Lower lobe of right lung (tissue), 2 donors: ENCODE data around the gene OPN1LW. TPM values are rescaled to one million over a fixed set of nuclear protein-coding genes. Genes with fewer than 3 reads are reported as not detected.
"Not testable (repeated sequence)": the region's sequence is repeated elsewhere in the genome, so short reads cannot be mapped to it uniquely, and the experiment has no call there.

ENCODE experiments used
- ATAC-seq, 2 donors: fragments of 200-7000 bp; cut with Tn5 transposase; one replicate each; pipeline ENCODE4 v1.9.1; 2020 to 2022; ENCODE audit warnings: mild to moderate bottlenecking in 2 of 2, moderate library complexity in 2 of 2
- DNase-seq: peaks from one replicate; pipeline ENCODE4 v3.0.0-alpha.2; 2020
- H3K27ac ChIP-seq: fragments of 200-600 bp; one replicate; pipeline ENCODE4 v1.8.0; 2022
- H3K27me3 ChIP-seq: fragments of 200-600 bp; one replicate; pipeline ENCODE4 v1.8.0; 2022; ENCODE audit warnings: low read depth
- H3K36me3 ChIP-seq: fragments of 200-600 bp; one replicate; pipeline ENCODE4 v1.8.0; 2022; ENCODE audit warnings: mild to moderate bottlenecking
- H3K4me1 ChIP-seq: fragments of 200-600 bp; one replicate; pipeline ENCODE4 v1.8.0; 2022
- H3K4me3 ChIP-seq: fragments of 200-600 bp; one replicate; pipeline ENCODE4 v1.8.0; 2022; ENCODE audit warnings: mild to moderate bottlenecking
- H3K9me3 ChIP-seq: fragments of 200-600 bp; one replicate; pipeline ENCODE4 v1.8.0; 2022
- intact Hi-C: fragments of 100-400 bp; cut with DNase I; formaldehyde crosslinking; loops from one replicate; pipeline ENCODE4 v1.11.0; 2022
- total RNA-seq: library from RNA; stranded (reverse); fragmentation: NEBNext Ultra II Directional; extraction: Animal tissue kit (Norgen Biotek cat#: 25700); gene quantifications from one replicate; pipeline ENCODE4 v1.2.1, GENCODE V29; 2021
- donor health status: DM: no; HTN: yes; CAD: no; lungs with severe emphysema.

The OPN1LW gene
- total RNA-seq, 1 donor from 2014 or later, result not detected

GRCh38 chrX:154192846-154193245 is 48.8 kb downstream of the OPN1LW start:
- DNase-seq, H3K4me3 ChIP-seq, H3K36me3 ChIP-seq, H3K4me1 ChIP-seq, H3K27ac ChIP-seq, H3K9me3 ChIP-seq, ATAC-seq, intact Hi-C loops, H3K27me3 ChIP-seq: not testable (repeated sequence)

GRCh38 chrX:154194316-154194715 is 50.3 kb downstream of the OPN1LW start:
- H3K27me3 ChIP-seq, H3K4me3 ChIP-seq, H3K27ac ChIP-seq, H3K4me1 ChIP-seq, intact Hi-C loops, DNase-seq, H3K9me3 ChIP-seq, ATAC-seq, H3K36me3 ChIP-seq: not testable (repeated sequence)

GRCh38 chrX:154196466-154196865 is 52.4 kb downstream of the OPN1LW start:
- DNase-seq, H3K9me3 ChIP-seq, H3K27me3 ChIP-seq, H3K4me1 ChIP-seq, H3K36me3 ChIP-seq, intact Hi-C loops, H3K27ac ChIP-seq, H3K4me3 ChIP-seq, ATAC-seq: not testable (repeated sequence)

Other genes starting within 250 kb of the OPN1LW start
- gene AVPR2, start 239.6 kb upstream of the OPN1LW start, total RNA-seq, result 1.9 TPM
- gene ARHGAP4, start 218.0 kb upstream of the OPN1LW start, total RNA-seq, result 70.7 TPM
- 69.2 TPM for gene NAA10, start 209.2 kb upstream of the OPN1LW start, total RNA-seq
- 57.0 TPM for gene RENBP, start 199.6 kb upstream of the OPN1LW start, total RNA-seq
- 48.4 TPM for gene HCFC1, start 172.4 kb upstream of the OPN1LW start, total RNA-seq
- gene TMEM187, start 171.5 kb upstream of the OPN1LW start, total RNA-seq, result 7.6 TPM
- gene IRAK1, start 124.3 kb upstream of the OPN1LW start, total RNA-seq, result 73.1 TPM
- 57.6 TPM for gene MECP2, start 46.5 kb upstream of the OPN1LW start, total RNA-seq
- gene OPN1MW, start 38.4 kb downstream of the OPN1LW start, total RNA-seq, result not detected
- not detected for gene OPN1MW2, start 75.5 kb downstream of the OPN1LW start, total RNA-seq
- not detected for gene OPN1MW3, start 113.3 kb downstream of the OPN1LW start, total RNA-seq
- not detected for gene TEX28, start 150.9 kb downstream of the OPN1LW start, total RNA-seq
- gene TKTL1, start 151.6 kb downstream of the OPN1LW start, total RNA-seq, result not detected
- gene FLNA, start 230.4 kb downstream of the OPN1LW start, total RNA-seq, result 1,080 TPM
- 50.9 TPM for gene EMD, start 235.1 kb downstream of the OPN1LW start, total RNA-seq